SU-DHL-6 (cell line): Measurements from ENCODE around the gene CTCFL.

Source experiments
- H2AFZ ChIP-seq: fragments of 200-600 bp; sonication (generic); 2 replicates; pipeline ENCODE4 v1.6.1; 2014; ENCODE audit warnings: low read depth, mild to moderate bottlenecking, moderate library complexity, mixed read lengths, antibody characterized with exemption, low read length; ENCODE audit not compliant: severe bottlenecking
- H3F3A ChIP-seq: fragments of 200-600 bp; shearing (Covaris generic); 2 replicates; pipeline ENCODE4 v1.6.0; 2016; ENCODE audit warnings: antibody characterized with exemption, mild to moderate bottlenecking; ENCODE audit not compliant: insufficient read depth
- H3K27ac ChIP-seq: fragments of 200-600 bp; sonication (generic); 2 replicates; pipeline ENCODE4 v1.5.1; 2016; ENCODE audit warnings: low read depth, mild to moderate bottlenecking, low read length, moderate library complexity, mixed read lengths
- H3K27me3 ChIP-seq: fragments of 200-600 bp; sonication (generic), shearing (Covaris generic); 2 replicates; pipeline ENCODE4 v1.6.0; 2014; ENCODE audit warnings: mild to moderate bottlenecking, low read length
- H3K36me3 ChIP-seq: fragments of 200-600 bp; sonication (generic); 2 replicates; pipeline ENCODE4 v1.6.1; 2014; ENCODE audit warnings: mild to moderate bottlenecking, low read length, mixed read lengths
- H3K4me2 ChIP-seq: fragments of 300-600, 200-600 bp; shearing (Covaris generic), sonication (generic); 2 replicates; pipeline ENCODE4 v1.6.0; 2014; ENCODE audit warnings: low read length, low read depth, mild to moderate bottlenecking; ENCODE audit not compliant: poor library complexity, severe bottlenecking
- H3K4me3 ChIP-seq: fragments of 200-600 bp; sonication (generic); 2 replicates; pipeline ENCODE4 v1.5.1; 2014; ENCODE audit warnings: antibody characterized with exemption, low read length, mild to moderate bottlenecking, mixed read lengths; ENCODE audit not compliant: insufficient read depth, poor library complexity, severe bottlenecking
- H3K79me2 ChIP-seq: fragments of 200-600 bp; sonication (generic); 2 replicates; pipeline ENCODE4 v1.6.1; 2014; ENCODE audit warnings: mild to moderate bottlenecking, low read length, moderate library complexity; ENCODE audit not compliant: insufficient read depth
- H3K9ac ChIP-seq: fragments of 200-600 bp; sonication (generic); 2 replicates; pipeline ENCODE4 v1.7.0; 2014; ENCODE audit warnings: mild to moderate bottlenecking, low read length
- H3K9me2 ChIP-seq: fragments of 200-600 bp; sonication (generic); replicated peaks from 2 replicates; pipeline ENCODE4 v1.6.1; 2014; ENCODE audit warnings: low read length; ENCODE audit not compliant: insufficient read depth
- H3K9me3 ChIP-seq: fragments of 200-600 bp; sonication (generic); 2 replicates; pipeline ENCODE4 v1.6.1; 2014; ENCODE audit warnings: low read length, mixed read lengths; ENCODE audit not compliant: insufficient read depth
- H4K20me1 ChIP-seq: fragments of 200-600 bp; sonication (generic); 2 replicates; pipeline ENCODE4 v1.6.1; 2014; ENCODE audit warnings: low read depth, mild to moderate bottlenecking, antibody characterized with exemption, low read length, moderate library complexity, mixed read lengths
- CTCF ChIP-seq: fragments of 200-600 bp; sonication (generic); IDR thresholded peaks from one replicate; pipeline ENCODE4 v1.5.1; 2017; ENCODE audit warnings: antibody characterized with exemption, mild to moderate bottlenecking, low read length, moderate library complexity; ENCODE audit not compliant: insufficient read depth, poor library complexity, severe bottlenecking
- EZH2phosphoT487 ChIP-seq: fragments of 200-600 bp; sonication (generic), shearing (Covaris generic); conservative IDR thresholded peaks from 2 replicates; pipeline ENCODE4 v1.6.1; 2018; ENCODE audit warnings: mild to moderate bottlenecking, antibody characterized with exemption, low read length, moderate library complexity, mixed read lengths

Gene CTCFL

GRCh38 chr20:57465943-57466342, 59.0 kb downstream of the CTCFL start:
- Histone ChIP-seq H3F3A (no peaks in the 10 kb centered on the region), H3K9me2 (no peaks in the 10 kb centered on the region), H3K4me3 (no peak overlapping the region), H3K27ac (no peak overlapping the region), H4K20me1 (no peaks in the 10 kb centered on the region), H3K9ac (no peak overlapping the region), H3K36me3 (no peaks in the 10 kb centered on the region), H3K27me3 (no peaks in the 10 kb centered on the region; the same call in 1 of the 2 replicates), H3K9me3 (no peaks in the 10 kb centered on the region), H3K79me2 (no peaks in the 10 kb centered on the region), H3K4me2 (no peak overlapping the region), H2AFZ (no peak overlapping the region)
- TF ChIP-seq CTCF, result peak; percentile 67
- TF ChIP-seq EZH2phosphoT487, result no peak

GRCh38 chr20:57465486-57465885, 59.5 kb downstream of the CTCFL start:
- Histone ChIP-seq H2AFZ (no peak overlapping the region), H3K36me3 (no peaks in the 10 kb centered on the region), H4K20me1 (no peaks in the 10 kb centered on the region), H3K9me2 (no peaks in the 10 kb centered on the region), H3K4me3 (no peak overlapping the region), H3K9ac (no peak overlapping the region), H3K4me2 (no peak overlapping the region), H3K27me3 (no peaks in the 10 kb centered on the region; the same call in 1 of the 2 replicates), H3K27ac (no peak overlapping the region), H3F3A (no peaks in the 10 kb centered on the region), H3K79me2 (no peaks in the 10 kb centered on the region), H3K9me3 (no peaks in the 10 kb centered on the region)
- TF ChIP-seq CTCF (no peak), EZH2phosphoT487 (no peak)

- no peak overlapping the region for H3K27ac ChIP-seq
- H3K4me3 ChIP-seq, result no peak overlapping the region
- no peaks in the 10 kb centered on the region for H3F3A ChIP-seq
- H3K9ac ChIP-seq, result no peak overlapping the region
- H3K27me3 ChIP-seq, result no peaks in the 10 kb centered on the region; the same call in 1 of the 2 replicates
- H3K9me2 ChIP-seq, result no peaks in the 10 kb centered on the region
- H3K4me2 ChIP-seq, result no peak overlapping the region
- no peaks in the 10 kb centered on the region for H3K9me3 ChIP-seq
- no peaks in the 10 kb centered on the region for H3K36me3 ChIP-seq
- H2AFZ ChIP-seq, result no peak overlapping the region
- no peak for TF ChIP-seq CTCF
- no peak for TF ChIP-seq EZH2phosphoT487
- no peaks in the 10 kb centered on the region for H4K20me1 ChIP-seq
- no peaks in the 10 kb centered on the region for H3K79me2 ChIP-seq
Observed at GRCh38 chr20:57464642-57465211, 60.2 kb downstream of the CTCFL start.
